Testis (tissue), 5 donors: Measurements from ENCODE around the gene KIAA2012. TPM values are rescaled to one million over a fixed set of nuclear protein-coding genes. Genes with fewer than 3 reads are reported as not detected.

ENCODE experiments used
- DNase-seq: peaks from one replicate; pipeline ENCODE4 v3.0.0-alpha.2; 2019
- H3K27ac ChIP-seq, 2 donors: fragments of 200-600 bp; sonication (generic); one replicate each; pipeline ENCODE4 v1.5.1; 2019
- H3K27me3 ChIP-seq: fragments of 200-600 bp; sonication (generic); one replicate; pipeline ENCODE4 v1.5.1; 2019
- H3K36me3 ChIP-seq: fragments of 200-600 bp; sonication (generic); one replicate; pipeline ENCODE4 v1.5.1; 2017; ENCODE audit warnings: low read depth; ENCODE audit errors: missing control alignments
- H3K4me1 ChIP-seq: fragments of 200-600 bp; sonication (generic); one replicate; pipeline ENCODE4 v1.5.1; 2019
- H3K4me3 ChIP-seq, 2 donors: fragments of 200-600 bp; sonication (generic); one replicate each; pipeline ENCODE4 v1.5.1; 2017 to 2019
- H3K9me3 ChIP-seq: fragments of 200-600 bp; sonication (generic); one replicate; pipeline ENCODE4 v1.5.1; 2017
- POLR2A ChIP-seq: fragments of 450-650 bp; IDR thresholded peaks from one replicate; pipeline ENCODE4 v1.6.1; 2017; ENCODE audit warnings: antibody characterized with exemption, mild to moderate bottlenecking, moderate library complexity
- WGBS, 2 donors: methylation state at CpG; one replicate each; pipeline ENCODE4 v1.1.5; 2018; 5-methylcytosine and 5-hydroxymethylcytosine counted together
- intact Hi-C: fragments of 100-400 bp; cut with DNase I; formaldehyde crosslinking; loops from one replicate; pipeline ENCODE4 v1.15.1; 2023; ENCODE audit warnings: low total_unique reads
- long read RNA-seq, 2 donors: transcript quantifications; one replicate each; lab custom pipeline, GENCODE V29; 2026
- polyA plus RNA-seq: library from polyadenylated mRNA; stranded (reverse); fragments of 350-450 nt; fragmentation: Illumina TruSeq; extraction: RNeasy Lipid Tissue Mini Kit (QIAGEN cat#74804); gene quantifications from one replicate; pipeline ENCODE4 v1.2.3, GENCODE V29; 2014; ENCODE audit warnings: low read depth, low replicate concordance; ENCODE audit not compliant: insufficient read depth
- total RNA-seq, 2 donors: library from RNA; depleted of rRNA; stranded (reverse); fragments of >200 nt; gene quantifications; one replicate each; pipeline ENCODE4 v1.2.3, GENCODE V29; 2016
- TF ChIP-seq, protein P1 (sequence below), 3 experiments: fragments of 450-650 bp in 2 of 3; fragments of 200-600 bp in 1 of 3; sonication (generic) in 1 of 3; IDR thresholded peaks; one replicate each; pipeline ENCODE4 v1.5.1; 2016 to 2019; ENCODE audit warnings: antibody characterized with exemption in 3 of 3, mild to moderate bottlenecking in 2 of 3, moderate library complexity in 1 of 3

Gene KIAA2012
- total RNA-seq (1 to 10 TPM; 1.1 to 1.3 TPM), polyA plus RNA-seq (1.6 TPM)
- long read RNA-seq, donor 1, partial matches to known transcripts, result 46 of 264 reads
- long read RNA-seq, donor 1, other reads (novel, unspliced or antisense), result 218 of 264 reads
- long read RNA-seq, donor 2, result 0 reads

DNA sequence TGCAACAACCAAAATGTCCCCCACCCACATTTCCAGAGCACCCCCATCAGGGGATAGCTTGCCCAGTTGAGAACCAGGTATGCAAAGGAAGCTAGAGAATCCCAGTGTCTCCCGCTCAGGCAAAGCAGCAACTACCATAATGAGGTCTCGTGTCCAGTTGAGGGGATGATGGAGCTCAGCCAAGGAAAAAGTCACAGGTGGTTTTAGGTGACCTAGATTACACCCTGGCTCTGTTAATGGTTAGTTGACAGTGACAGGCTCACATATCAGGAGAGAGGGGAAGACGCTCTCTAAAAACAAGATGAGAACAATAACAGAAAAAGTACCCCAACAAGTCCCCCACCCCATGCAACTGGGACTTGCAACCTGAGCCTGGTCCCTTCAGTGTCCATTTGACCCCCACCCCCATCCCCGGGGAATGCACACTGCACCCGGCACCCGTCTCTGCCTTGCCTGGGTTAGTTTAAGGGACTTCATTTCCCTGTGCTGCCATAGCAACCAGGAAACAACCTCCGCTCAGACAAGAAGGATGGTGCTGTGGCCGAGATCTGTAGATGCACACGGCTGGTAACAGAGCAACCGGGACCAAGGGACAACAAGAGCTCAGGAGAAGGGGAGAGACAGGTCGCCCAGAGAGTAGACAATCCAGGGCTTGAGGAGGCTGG lies at the start of gene KIAA2012:
TSS of gene KIAA2012 (plus strand) at position 519 of the 665 bp plus-strand sequence. CDS start 373 bp downstream, outside the sequence.
- Histone ChIP-seq H3K9me3 (no peaks in the 10 kb centered on the region), H3K27me3 (no peaks in the 10 kb centered on the region), H3K4me3 (no peak within 1 kb of the TSS), H3K27ac (no peak within 1 kb of the TSS), H3K36me3 (no peaks in the 10 kb centered on the region), H3K4me1 (no peaks in the 10 kb centered on the region)
- WGBS, 2 donors, result 70 to 82% methylated on average over 11 of the region's 11 CpGs
- DNase-seq, result no peak
- TF ChIP-seq, protein P1, sequence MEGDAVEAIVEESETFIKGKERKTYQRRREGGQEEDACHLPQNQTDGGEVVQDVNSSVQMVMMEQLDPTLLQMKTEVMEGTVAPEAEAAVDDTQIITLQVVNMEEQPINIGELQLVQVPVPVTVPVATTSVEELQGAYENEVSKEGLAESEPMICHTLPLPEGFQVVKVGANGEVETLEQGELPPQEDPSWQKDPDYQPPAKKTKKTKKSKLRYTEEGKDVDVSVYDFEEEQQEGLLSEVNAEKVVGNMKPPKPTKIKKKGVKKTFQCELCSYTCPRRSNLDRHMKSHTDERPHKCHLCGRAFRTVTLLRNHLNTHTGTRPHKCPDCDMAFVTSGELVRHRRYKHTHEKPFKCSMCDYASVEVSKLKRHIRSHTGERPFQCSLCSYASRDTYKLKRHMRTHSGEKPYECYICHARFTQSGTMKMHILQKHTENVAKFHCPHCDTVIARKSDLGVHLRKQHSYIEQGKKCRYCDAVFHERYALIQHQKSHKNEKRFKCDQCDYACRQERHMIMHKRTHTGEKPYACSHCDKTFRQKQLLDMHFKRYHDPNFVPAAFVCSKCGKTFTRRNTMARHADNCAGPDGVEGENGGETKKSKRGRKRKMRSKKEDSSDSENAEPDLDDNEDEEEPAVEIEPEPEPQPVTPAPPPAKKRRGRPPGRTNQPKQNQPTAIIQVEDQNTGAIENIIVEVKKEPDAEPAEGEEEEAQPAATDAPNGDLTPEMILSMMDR (IDR thresholded peaks at IDR 0.05), result no peak
- no peak for TF ChIP-seq POLR2A
- intact Hi-C loops, result no loop called here

DNA sequence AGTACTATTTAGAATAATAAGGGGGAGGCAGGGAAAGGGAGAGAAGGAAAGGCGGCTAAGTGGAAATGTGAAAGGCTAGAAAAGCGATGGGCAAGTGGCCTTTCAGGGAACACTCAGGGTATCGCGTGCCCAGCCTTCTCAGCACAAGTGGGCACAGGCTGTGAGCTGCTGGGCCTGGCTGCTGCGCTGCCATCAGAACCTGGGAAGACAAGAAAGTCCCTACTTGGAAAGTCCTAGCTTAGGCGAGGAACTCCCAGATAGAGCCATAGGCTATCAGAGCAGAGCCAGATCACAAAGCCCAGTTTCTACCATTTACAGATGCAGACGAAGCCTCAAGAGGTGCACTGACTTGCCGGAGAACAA lies 49.2 kb upstream of the KIAA2012 start:
- WGBS, 2 donors, result 91 to 94% methylated on average over 8 of the region's 8 CpGs
- Histone ChIP-seq H3K9me3 (no peaks in the 10 kb centered on the region), H3K27ac (no peak overlapping the region), H3K4me1 (no peaks in the 10 kb centered on the region), H3K36me3 (no peaks in the 10 kb centered on the region), H3K27me3 (no peaks in the 10 kb centered on the region), H3K4me3 (no peak overlapping the region)
- TF ChIP-seq, protein P1 (IDR thresholded peaks at IDR 0.05), result no peak
- no peak for TF ChIP-seq POLR2A
- intact Hi-C loops, result no loop called here
- DNase-seq, result no peak

DNA sequence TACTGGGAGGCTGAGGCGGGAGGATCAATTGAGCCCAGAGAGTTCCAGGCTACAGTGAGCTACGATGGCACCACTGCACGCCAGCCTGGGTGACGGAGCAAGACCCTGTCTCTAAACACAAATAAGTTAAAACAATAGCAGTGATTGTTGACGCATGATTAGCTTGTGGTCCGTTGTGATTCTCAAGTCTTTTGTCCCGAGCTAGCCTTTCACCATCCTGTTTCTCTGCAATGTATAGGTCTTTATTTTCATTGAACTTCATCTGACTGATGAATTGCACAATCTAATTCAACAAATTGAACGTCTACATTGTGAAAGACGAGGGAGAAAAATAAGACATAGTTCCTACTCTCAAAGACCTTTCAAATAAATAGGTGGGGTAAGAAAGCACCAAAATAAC lies 48.2 kb upstream of the KIAA2012 start:
- H3K27ac ChIP-seq, result no peak overlapping the region
- TF ChIP-seq, protein P1 (IDR thresholded peaks at IDR 0.05), result no peak
- no peak for TF ChIP-seq POLR2A
- DNase-seq, result no peak
- intact Hi-C loops, result no loop called here
- H3K36me3 ChIP-seq, result no peaks in the 10 kb centered on the region
- no peak overlapping the region for H3K4me3 ChIP-seq
- WGBS, 2 donors, result 92 to 94% methylated on average over 9 of the region's 9 CpGs
- no peaks in the 10 kb centered on the region for H3K9me3 ChIP-seq
- no peaks in the 10 kb centered on the region for H3K4me1 ChIP-seq
- no peaks in the 10 kb centered on the region for H3K27me3 ChIP-seq

DNA sequence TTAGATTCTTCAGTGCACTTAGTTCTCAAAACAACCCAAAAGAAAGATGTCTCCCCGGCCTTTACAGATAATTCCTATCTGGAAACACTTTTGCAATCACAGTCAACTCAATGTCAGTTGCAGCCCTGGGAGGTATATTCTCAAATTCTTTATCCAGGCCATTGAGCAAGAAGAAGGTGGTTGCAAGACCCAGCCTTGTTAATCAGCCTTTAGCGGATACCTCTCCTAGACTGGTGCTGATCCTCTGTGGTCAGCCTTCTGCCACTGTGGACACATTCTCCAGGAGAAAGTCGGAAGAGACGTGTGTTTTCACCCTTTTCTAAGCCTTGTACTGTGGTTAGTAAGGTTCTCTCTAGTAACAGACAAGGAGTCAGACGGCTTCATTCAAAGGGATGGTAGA lies 47.2 kb upstream of the KIAA2012 start:
- H3K9me3 ChIP-seq, result no peaks in the 10 kb centered on the region
- no peaks in the 10 kb centered on the region for H3K27me3 ChIP-seq
- DNase-seq, result no peak
- TF ChIP-seq, protein P1 (IDR thresholded peaks at IDR 0.05), result no peak
- TF ChIP-seq POLR2A, result no peak
- H3K27ac ChIP-seq, result no peak overlapping the region
- intact Hi-C loops, result no loop called here
- no peaks in the 10 kb centered on the region for H3K36me3 ChIP-seq
- WGBS, 2 donors, result 78 to 90% methylated on average over 5 of the region's 5 CpGs
- no peaks in the 10 kb centered on the region for H3K4me1 ChIP-seq
- H3K4me3 ChIP-seq, result no peak overlapping the region

- H3K27ac ChIP-seq, result no peak overlapping the region
- no peaks in the 10 kb centered on the region for H3K27me3 ChIP-seq
- no peaks in the 10 kb centered on the region for H3K4me1 ChIP-seq
- intact Hi-C loops, result no loop called here
- H3K4me3 ChIP-seq, result no peak overlapping the region
- no peak for DNase-seq
- no peaks in the 10 kb centered on the region for H3K9me3 ChIP-seq
- no peaks in the 10 kb centered on the region for H3K36me3 ChIP-seq
- WGBS, 2 donors, result 84 to 87% methylated on average over 5 of the region's 5 CpGs
- TF ChIP-seq POLR2A, result no peak
- TF ChIP-seq, protein P1 (IDR thresholded peaks at IDR 0.05), result no peak
Observed at GRCh38 chr2:202026507-202026906, 46.5 kb upstream of the KIAA2012 start.
